GM23248 (cell line): ENCODE results near the gene MEGF9. TPM values are rescaled to one million over a fixed set of nuclear protein-coding genes. Genes with fewer than 3 reads are reported as not detected.

Source experiments
- DNase-seq: peaks from one replicate; pipeline ENCODE4 v3.0.0-alpha.2; 2015
- H2AFZ ChIP-seq: fragments of 200-600 bp; sonication (generic); 2 replicates; pipeline ENCODE4 v1.6.1; 2016; ENCODE audit warnings: antibody characterized with exemption
- H3F3A ChIP-seq: fragments of 200-600 bp; sonication (generic); 2 replicates; pipeline ENCODE4 v1.6.1; 2016; ENCODE audit warnings: mild to moderate bottlenecking, antibody characterized with exemption, mixed run types; ENCODE audit not compliant: insufficient read depth
- H3K27ac ChIP-seq: fragments of 200-600 bp; sonication (generic); 2 replicates; pipeline ENCODE4 v1.5.1; 2016; ENCODE audit warnings: mild to moderate bottlenecking
- H3K27me3 ChIP-seq: fragments of 200-600 bp; sonication (generic); replicated peaks from 2 replicates; pipeline ENCODE4 v1.6.1; 2016; ENCODE audit warnings: mild to moderate bottlenecking; ENCODE audit not compliant: insufficient read depth
- H3K36me3 ChIP-seq: fragments of 200-600 bp; sonication (generic); 2 replicates; pipeline ENCODE4 v1.6.1; 2016; ENCODE audit warnings: low read depth, mild to moderate bottlenecking
- H3K4me1 ChIP-seq: fragments of 200-600 bp; sonication (generic); 2 replicates; pipeline ENCODE4 v1.6.1; 2016; ENCODE audit warnings: mild to moderate bottlenecking; ENCODE audit not compliant: insufficient read depth
- H3K4me2 ChIP-seq: fragments of 200-600 bp; sonication (generic); one replicate; pipeline ENCODE4 v1.6.1; 2016; ENCODE audit warnings: mild to moderate bottlenecking; ENCODE audit not compliant: unreplicated experiment
- H3K4me3 ChIP-seq: fragments of 200-600 bp; sonication (generic); 2 replicates; pipeline ENCODE4 v1.5.1; 2016; ENCODE audit warnings: mild to moderate bottlenecking
- H3K79me2 ChIP-seq: fragments of 200-600 bp; sonication (generic); 2 replicates; pipeline ENCODE4 v1.6.1; 2016; ENCODE audit warnings: mild to moderate bottlenecking; ENCODE audit not compliant: insufficient read depth
- H3K9ac ChIP-seq: fragments of 200-600 bp; sonication (generic); 2 replicates; pipeline ENCODE4 v1.6.1; 2016; ENCODE audit warnings: mild to moderate bottlenecking
- H3K9me2 ChIP-seq: fragments of 200-600 bp; sonication (generic); 2 replicates; pipeline ENCODE4 v1.6.1; 2016; ENCODE audit warnings: mixed run types, mild to moderate bottlenecking, moderate library complexity; ENCODE audit not compliant: insufficient read depth
- H3K9me3 ChIP-seq: fragments of 200-600 bp; sonication (generic); one replicate; pipeline ENCODE4 v1.6.1; 2017; ENCODE audit warnings: low read depth
- H4K20me1 ChIP-seq: fragments of 200-600 bp; sonication (generic); 2 replicates; pipeline ENCODE4 v1.6.0; 2016; ENCODE audit not compliant: insufficient read depth
- EZH2 ChIP-seq: fragments of 200-600 bp; sonication (generic); IDR thresholded peaks from 2 replicates; pipeline ENCODE4 v1.6.1; 2018; ENCODE audit warnings: antibody characterized with exemption, mild to moderate bottlenecking; ENCODE audit not compliant: insufficient read depth, poor library complexity, severe bottlenecking
- EZH2phosphoT487 ChIP-seq: fragments of 200-600 bp; sonication (generic); IDR thresholded peaks from 2 replicates; pipeline ENCODE4 v1.6.1; 2018; ENCODE audit warnings: antibody characterized with exemption, moderate library complexity, mild to moderate bottlenecking, low read depth; ENCODE audit not compliant: insufficient read depth
- WGBS, 2 experiments: methylation state at CpG; one replicate each; pipeline ENCODE4 v1.1.6; 2015 to 2017; ENCODE audit warnings: low lambda C conversion rate in 2 of 2, low coverage in 1 of 2; ENCODE audit errors: missing lambda C conversion rate in 2 of 2; 5-methylcytosine and 5-hydroxymethylcytosine counted together
- in situ Hi-C: fragments of 300-500 bp; cut with MboI; formaldehyde crosslinking; loops from 2 replicates; pipeline ENCODE4 v1.15.0; 2020
- polyA plus RNA-seq: library from polyadenylated mRNA; unstranded; fragments of >200 nt; fragmentation: Nextera tagmentation; extraction: Ambion mirVana; gene quantifications from 2 replicates; pipeline ENCODE4 v1.2.1, GENCODE V29; 2016
- total RNA-seq: library from RNA; depleted of rRNA; stranded (reverse); fragments of >200 nt; shearing (Covaris generic); gene quantifications from 2 replicates; pipeline ENCODE4 v1.2.3, GENCODE V29; 2014

MEGF9 gene
- total and polyA plus RNA-seq, 2 experiments from 2014 or later: 2.1 to 3.8 TPM

DNA sequence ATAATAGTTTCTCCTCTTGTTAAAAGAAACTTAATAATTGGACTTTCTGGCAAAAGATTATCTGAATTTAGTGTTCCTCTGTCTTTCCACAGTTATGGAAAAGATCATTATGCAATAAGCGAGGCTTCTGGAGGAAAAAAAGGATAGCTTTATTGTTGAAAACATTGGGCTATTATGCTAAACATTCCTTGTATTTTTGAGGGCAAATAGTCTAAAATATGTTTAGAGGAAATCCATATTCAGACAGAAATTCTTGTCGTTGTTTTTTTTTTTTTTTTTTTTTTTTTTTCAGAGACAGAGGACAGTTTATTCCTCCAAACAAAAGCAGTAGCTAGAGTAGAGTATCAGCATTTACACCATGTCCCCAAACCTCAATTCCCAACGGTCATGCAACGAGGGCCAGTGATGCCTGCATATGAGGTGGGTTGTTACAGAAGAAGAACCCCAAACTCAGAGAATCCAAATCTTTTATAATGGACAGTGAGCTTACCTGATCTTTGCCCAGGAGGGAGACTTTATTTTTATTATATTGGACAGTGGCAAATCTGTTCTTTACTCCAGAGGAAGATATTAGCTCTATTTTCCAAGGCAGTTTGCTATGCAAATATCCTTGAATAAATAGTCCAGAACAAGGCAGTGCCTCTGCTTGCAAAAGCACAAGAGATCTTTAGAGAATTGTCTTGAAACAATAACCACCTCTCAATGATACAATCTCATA lies 85.9 kb downstream of the MEGF9 start:
- DNase-seq: no peak
- no peaks in the 10 kb centered on the region for H3K27me3 ChIP-seq
- H2AFZ ChIP-seq: no peak overlapping the region
- TF ChIP-seq EZH2phosphoT487 (no peak), EZH2 (no peak)
- H3K4me2 ChIP-seq: no peak overlapping the region
- no peaks in the 10 kb centered on the region for H3K9me3 ChIP-seq
- H4K20me1 ChIP-seq: no peaks in the 10 kb centered on the region
- 42 to 56% methylated on average over 4 of the region's 4 CpGs for WGBS, 2 experiments
- in situ Hi-C loops: no loop called here
- no peak overlapping the region for H3K9ac ChIP-seq
- no peak overlapping the region for H3K4me3 ChIP-seq
- no peaks in the 10 kb centered on the region for H3K4me1 ChIP-seq
- H3K36me3 ChIP-seq: no peaks in the 10 kb centered on the region
- no peaks in the 10 kb centered on the region for H3K9me2 ChIP-seq
- 0 out of 2 replicates have a peak, but pooled peaks cover 4% of the 10 kb centered on the region for H3F3A ChIP-seq
- H3K27ac ChIP-seq: no peak overlapping the region
- no peaks in the 10 kb centered on the region for H3K79me2 ChIP-seq

DNA sequence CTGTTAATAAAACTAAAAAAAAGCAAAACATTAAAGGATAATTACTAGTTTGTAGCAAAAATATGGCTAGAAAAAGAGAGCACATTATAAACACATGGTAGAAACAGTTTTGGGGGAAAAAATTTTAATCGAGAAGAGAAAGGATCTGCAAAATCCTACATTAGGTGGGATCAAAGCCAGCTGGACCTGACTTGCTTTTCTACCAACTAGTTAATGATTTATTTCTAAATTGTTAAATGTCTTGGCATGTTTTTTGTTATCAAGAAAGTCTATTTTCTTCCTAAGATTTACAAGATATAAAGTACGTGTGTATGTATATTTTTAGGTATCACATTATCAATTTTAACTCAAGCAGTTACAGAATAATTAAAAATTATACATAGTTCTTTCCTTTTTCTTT lies 87.2 kb downstream of the MEGF9 start:
- in situ Hi-C loops: no loop called here
- Histone ChIP-seq H3K9me3 (no peaks in the 10 kb centered on the region), H3K4me1 (no peaks in the 10 kb centered on the region), H3F3A (0 out of 2 replicates have a peak, but pooled peaks cover 4% of the 10 kb centered on the region), H3K4me3 (no peak overlapping the region), H3K36me3 (no peaks in the 10 kb centered on the region), H3K27ac (no peak overlapping the region), H4K20me1 (no peaks in the 10 kb centered on the region), H3K4me2 (no peak overlapping the region), H3K9me2 (no peaks in the 10 kb centered on the region), H2AFZ (no peak overlapping the region), H3K9ac (no peak overlapping the region), H3K79me2 (no peaks in the 10 kb centered on the region), H3K27me3 (no peaks in the 10 kb centered on the region)
- no peak for DNase-seq
- WGBS, 2 experiments: 60 to 68% methylated on average over 2 of the region's 2 CpGs
- TF ChIP-seq EZH2: no peak

DNA sequence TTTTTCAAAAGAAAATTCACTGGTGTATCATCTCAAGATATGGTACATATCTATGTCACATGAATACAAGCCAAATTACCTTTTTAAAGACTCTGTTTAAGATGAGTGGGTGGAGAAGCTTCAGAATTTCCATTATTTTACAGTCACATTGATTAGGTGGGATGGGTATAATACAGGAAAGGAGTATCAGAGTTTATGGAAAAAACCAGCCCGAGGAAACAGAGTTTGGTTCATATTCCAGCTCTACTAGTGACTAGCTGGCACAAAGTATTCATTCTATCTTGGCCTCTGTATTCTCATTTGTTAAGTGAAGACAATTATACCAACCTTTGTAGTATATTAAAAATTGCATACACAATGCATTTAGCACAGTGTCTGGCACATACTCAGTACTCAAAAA lies 87.8 kb downstream of the MEGF9 start:
- TF ChIP-seq EZH2 (no peak), EZH2phosphoT487 (no peak)
- Histone ChIP-seq H4K20me1 (no peaks in the 10 kb centered on the region), H3K9me3 (no peaks in the 10 kb centered on the region), H3F3A (0 out of 2 replicates have a peak, but pooled peaks cover 4% of the 10 kb centered on the region), H3K27me3 (no peaks in the 10 kb centered on the region), H3K4me3 (no peak overlapping the region), H3K4me2 (no peak overlapping the region), H3K27ac (no peak overlapping the region), H3K79me2 (no peaks in the 10 kb centered on the region), H3K9ac (no peak overlapping the region), H3K4me1 (no peaks in the 10 kb centered on the region), H3K36me3 (no peaks in the 10 kb centered on the region), H2AFZ (no peak overlapping the region), H3K9me2 (no peaks in the 10 kb centered on the region)
- no peak for DNase-seq
- 44 to 50% methylated on average over 1 of the region's 1 CpG for WGBS, 2 experiments
- in situ Hi-C loops: no loop called here

GRCh38 chr9:120625222-120625621 lies 89.0 kb downstream of the MEGF9 start:
- 91 to 93% methylated on average over 6 of the region's 6 CpGs for WGBS, 2 experiments
- no peak overlapping the region for H3K9ac ChIP-seq

DNA sequence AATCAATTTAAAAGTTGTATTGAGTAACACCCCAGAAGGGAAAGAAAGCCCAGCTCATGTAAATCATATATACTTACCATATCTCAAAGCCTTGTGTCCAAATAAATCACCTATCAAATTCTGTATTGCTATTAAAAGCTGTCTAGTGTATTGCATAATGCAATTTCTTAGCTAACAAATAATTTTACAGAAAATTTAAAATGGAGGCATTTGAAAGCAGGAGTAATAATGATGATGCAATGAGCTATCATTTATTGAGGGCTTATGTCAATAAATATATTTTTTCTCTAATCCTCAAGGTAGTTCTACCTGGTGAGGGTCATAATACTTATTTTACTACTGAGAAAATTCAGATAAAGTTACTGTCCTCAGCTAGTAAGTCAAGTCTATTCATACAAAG lies 91.5 kb downstream of the MEGF9 start:
- H4K20me1 ChIP-seq: no peaks in the 10 kb centered on the region
- H3K4me3 ChIP-seq: no peak overlapping the region
- TF ChIP-seq EZH2phosphoT487 (no peak), EZH2 (no peak)
- H3K9me2 ChIP-seq: no peaks in the 10 kb centered on the region
- in situ Hi-C loops: no loop called here
- peaks cover 4% of the 10 kb centered on the region for H3F3A ChIP-seq
- no peak overlapping the region for H3K9ac ChIP-seq
- no peaks in the 10 kb centered on the region for H3K79me2 ChIP-seq
- DNase-seq: no peak
- H3K4me2 ChIP-seq: no peak overlapping the region
- no peak overlapping the region for H2AFZ ChIP-seq
- no peaks in the 10 kb centered on the region for H3K36me3 ChIP-seq
- H3K27me3 ChIP-seq: no peaks in the 10 kb centered on the region
- no peak overlapping the region for H3K27ac ChIP-seq
- H3K4me1 ChIP-seq: peaks cover 12% of the 10 kb centered on the region
- no peaks in the 10 kb centered on the region for H3K9me3 ChIP-seq

More at GRCh38 chr9:120625222-120625621, 89.0 kb downstream of the MEGF9 start:
- Histone ChIP-seq H3K4me3 (no peak overlapping the region), H3F3A (0 out of 2 replicates have a peak, but pooled peaks cover 4% of the 10 kb centered on the region), H3K9me2 (no peaks in the 10 kb centered on the region), H4K20me1 (no peaks in the 10 kb centered on the region), H3K36me3 (no peaks in the 10 kb centered on the region), H3K27me3 (no peaks in the 10 kb centered on the region), H3K9me3 (no peaks in the 10 kb centered on the region), H3K4me1 (peaks cover 3% of the 10 kb centered on the region; the same call in 1 of the 2 replicates), H2AFZ (no peak overlapping the region), H3K27ac (no peak overlapping the region), H3K4me2 (no peak overlapping the region), H3K79me2 (no peaks in the 10 kb centered on the region)
- in situ Hi-C loops: no loop called here
- TF ChIP-seq EZH2phosphoT487 (no peak), EZH2 (no peak)
- DNase-seq: peak; percentile 43
